A375 (cell line): Measurements from ENCODE around the gene SMARCB1. TPM values are rescaled to one million over a fixed set of nuclear protein-coding genes. Genes with fewer than 3 reads are reported as not detected.

ENCODE experiments used
- small RNA-seq: library from RNA; depleted of rRNA; stranded (forward); fragments of <200 nt; gene quantifications from one replicate; pipeline ENCODE3, GENCODE V24; 2014
- total RNA-seq: library from RNA; depleted of rRNA; stranded (reverse); fragments of >200 nt; shearing (Covaris generic); gene quantifications from 2 replicates; pipeline ENCODE4 v1.2.3, GENCODE V29; 2014; rRNA removed

SMARCB1 gene
- 72.8 and 76.7 TPM in 2 replicates for total RNA-seq

GRCh38 chr22:23786752-23787599 is at the start of gene SMARCB1:
Gene SMARCB1 (plus strand): TSS chr22:23786966. CDS start chr22:23787170, 204 bp downstream.

GRCh38 chr22:23750714-23751440 is 35.9 kb upstream of the SMARCB1 start, which contains the start of gene ZNF70:
Gene ZNF70 (minus strand): TSS chr22:23751112. CDS start chr22:23745140, 5,972 bp downstream.

GRCh38 chr22:23754220-23754919 is 32.4 kb upstream of the SMARCB1 start, which contains the start of gene VPREB3:
Gene VPREB3 (minus strand): TSS chr22:23754425. CDS start chr22:23754363, 62 bp downstream.

GRCh38 chr22:23762842-23763578 is 23.8 kb upstream of the SMARCB1 start, which contains the start of gene C22orf15:
Gene C22orf15 (plus strand): TSS chr22:23762990. CDS start chr22:23763307, 317 bp downstream.

GRCh38 chr22:23767673-23768548 is 18.9 kb upstream of the SMARCB1 start, which contains the start of gene CHCHD10:
Gene CHCHD10 (minus strand): TSS chr22:23767972. CDS start chr22:23767874, 98 bp downstream.

GRCh38 chr22:23772649-23773473 is 13.9 kb upstream of the SMARCB1 start, which contains the start of gene MMP11:
Gene MMP11 (plus strand): TSS chr22:23772849. CDS start chr22:23772871, 22 bp downstream.

GRCh38 chr22:23838681-23839468 is 52.1 kb downstream of the SMARCB1 start, which contains the start of gene DERL3:
Gene DERL3 (minus strand): TSS chr22:23839006. CDS start chr22:23838987, 19 bp downstream.

GRCh38 chr22:23857606-23858483 is 71.1 kb downstream of the SMARCB1 start, which contains the start of gene SLC2A11:
Gene SLC2A11 (plus strand): TSS chr22:23857875. CDS start chr22:23858000, 125 bp downstream.

Small RNAs within 50 kb of the gene (small RNA-seq; reads per million reads assigned to genes)
- not detected for gene RN7SL268P

Other genes with a start within 250 kb of the SMARCB1 start
- not detected in 2 replicates for gene IGLL1, start 206.7 kb upstream of the SMARCB1 start, total RNA-seq
- gene DRICH1, start 154.6 kb upstream of the SMARCB1 start, total RNA-seq, result 0.15 TPM in 1 of 2 replicates, not detected in the other
- gene RGL4, start 96.0 kb upstream of the SMARCB1 start, total RNA-seq, result not detected in 2 replicates
- 2.9 and 3.4 TPM in 2 replicates for gene ZNF70, start 35.9 kb upstream of the SMARCB1 start, total RNA-seq
- not detected in 2 replicates for gene VPREB3, start 32.5 kb upstream of the SMARCB1 start, total RNA-seq
- not detected in 2 replicates for gene C22orf15, start 24.0 kb upstream of the SMARCB1 start, total RNA-seq
- gene CHCHD10, start 19.0 kb upstream of the SMARCB1 start, total RNA-seq, result 11.1 and 14.9 TPM in 2 replicates
- 1.5 and 2.2 TPM in 2 replicates for gene MMP11, start 14.1 kb upstream of the SMARCB1 start, total RNA-seq
- 0.19 TPM in 1 of 2 replicates, not detected in the other for gene DERL3, start 52.0 kb downstream of the SMARCB1 start, total RNA-seq
- gene SLC2A11, start 70.9 kb downstream of the SMARCB1 start, total RNA-seq, result 12.6 and 12.9 TPM in 2 replicates
- 480 and 587 TPM in 2 replicates for gene MIF, start 107.4 kb downstream of the SMARCB1 start, total RNA-seq
- gene GSTT2B, start 174.2 kb downstream of the SMARCB1 start, total RNA-seq, result 0.38 and 1.4 TPM in 2 replicates
- 0.21 and 0.79 TPM in 2 replicates for gene DDTL, start 179.9 kb downstream of the SMARCB1 start, total RNA-seq
- 150 and 200 TPM in 2 replicates for gene DDT, start 187.5 kb downstream of the SMARCB1 start, total RNA-seq
- gene GSTT2, start 193.2 kb downstream of the SMARCB1 start, total RNA-seq, result not detected in 2 replicates
- gene GSTT4, start 218.5 kb downstream of the SMARCB1 start, total RNA-seq, result not detected in 2 replicates
- 38.2 and 39.6 TPM in 2 replicates for gene CABIN1, start 224.3 kb downstream of the SMARCB1 start, total RNA-seq